Measurements from ENCODE around the gene ST6GALNAC3. TPM values are rescaled to one million over a fixed set of nuclear protein-coding genes. Genes with fewer than 3 reads are reported as not detected.

Gene ST6GALNAC3
- total RNA-seq, 1 donor from 2014 or later = 7.3 TPM

DNA sequence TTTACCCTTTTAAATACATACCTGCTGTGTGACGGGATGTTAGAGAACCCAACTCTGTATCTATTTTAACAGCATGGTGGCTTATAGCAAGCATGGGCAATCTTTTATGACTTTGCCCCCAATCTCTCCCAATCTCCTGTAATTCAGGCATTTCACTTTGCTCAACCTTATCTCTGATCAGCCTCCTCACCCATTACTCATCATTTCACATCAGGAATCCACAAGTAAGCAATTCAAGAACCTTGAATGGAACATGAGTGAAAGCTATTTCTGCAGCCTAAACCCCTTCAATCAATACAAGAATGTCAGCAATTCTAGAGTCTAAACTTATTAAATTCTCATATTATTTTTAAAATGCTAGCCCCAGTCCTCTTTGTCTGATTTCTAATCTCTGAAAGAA, 199.8 kb downstream of the ST6GALNAC3 start:
- Mint-ChIP-seq H3K36me3 (ENCODE audit: unreplicated experiment) (no peaks in the 10 kb centered on the region), H3K27me3 (ENCODE audit: unreplicated experiment) (no peaks in the 10 kb centered on the region), H3K4me3 (ENCODE audit: unreplicated experiment) (no peak overlapping the region), H3K9me3 (ENCODE audit: unreplicated experiment) (no peaks in the 10 kb centered on the region), H3K4me1 (ENCODE audit: unreplicated experiment) (peaks cover 3% of the 10 kb centered on the region), H3K27ac (ENCODE audit: unreplicated experiment) (no peak overlapping the region)
- no peak for DNase-seq (ENCODE audit: extremely low spot score, unreplicated experiment)
- TF ChIP-seq, protein P1, sequence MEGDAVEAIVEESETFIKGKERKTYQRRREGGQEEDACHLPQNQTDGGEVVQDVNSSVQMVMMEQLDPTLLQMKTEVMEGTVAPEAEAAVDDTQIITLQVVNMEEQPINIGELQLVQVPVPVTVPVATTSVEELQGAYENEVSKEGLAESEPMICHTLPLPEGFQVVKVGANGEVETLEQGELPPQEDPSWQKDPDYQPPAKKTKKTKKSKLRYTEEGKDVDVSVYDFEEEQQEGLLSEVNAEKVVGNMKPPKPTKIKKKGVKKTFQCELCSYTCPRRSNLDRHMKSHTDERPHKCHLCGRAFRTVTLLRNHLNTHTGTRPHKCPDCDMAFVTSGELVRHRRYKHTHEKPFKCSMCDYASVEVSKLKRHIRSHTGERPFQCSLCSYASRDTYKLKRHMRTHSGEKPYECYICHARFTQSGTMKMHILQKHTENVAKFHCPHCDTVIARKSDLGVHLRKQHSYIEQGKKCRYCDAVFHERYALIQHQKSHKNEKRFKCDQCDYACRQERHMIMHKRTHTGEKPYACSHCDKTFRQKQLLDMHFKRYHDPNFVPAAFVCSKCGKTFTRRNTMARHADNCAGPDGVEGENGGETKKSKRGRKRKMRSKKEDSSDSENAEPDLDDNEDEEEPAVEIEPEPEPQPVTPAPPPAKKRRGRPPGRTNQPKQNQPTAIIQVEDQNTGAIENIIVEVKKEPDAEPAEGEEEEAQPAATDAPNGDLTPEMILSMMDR (IDR thresholded peaks at IDR 0.05) = no peak

GRCh38 chr1:76274718-76275117, 200.2 kb downstream of the ST6GALNAC3 start:
- Mint-ChIP-seq H3K4me3 (ENCODE audit: unreplicated experiment) (no peak overlapping the region), H3K9me3 (ENCODE audit: unreplicated experiment) (no peaks in the 10 kb centered on the region), H3K27me3 (ENCODE audit: unreplicated experiment) (no peaks in the 10 kb centered on the region), H3K27ac (ENCODE audit: unreplicated experiment) (no peak overlapping the region), H3K4me1 (ENCODE audit: unreplicated experiment) (peaks cover 1% of the 10 kb centered on the region), H3K36me3 (ENCODE audit: unreplicated experiment) (no peaks in the 10 kb centered on the region)
- TF ChIP-seq, protein P1 (IDR thresholded peaks at IDR 0.05) = no peak
- no peak for DNase-seq (ENCODE audit: extremely low spot score, unreplicated experiment)

- Mint-ChIP-seq H3K4me1 (ENCODE audit: unreplicated experiment) (no peaks in the 10 kb centered on the region), H3K4me3 (ENCODE audit: unreplicated experiment) (no peak overlapping the region), H3K9me3 (ENCODE audit: unreplicated experiment) (no peaks in the 10 kb centered on the region), H3K27ac (ENCODE audit: unreplicated experiment) (no peak overlapping the region), H3K36me3 (ENCODE audit: unreplicated experiment) (no peaks in the 10 kb centered on the region), H3K27me3 (ENCODE audit: unreplicated experiment) (no peaks in the 10 kb centered on the region)
- TF ChIP-seq, protein P1 (IDR thresholded peaks at IDR 0.05) = no peak
- DNase-seq (ENCODE audit: extremely low spot score, unreplicated experiment) = no peak
Observed at GRCh38 chr1:76278711-76279100, 204.2 kb downstream of the ST6GALNAC3 start.

- Mint-ChIP-seq H3K27me3 (ENCODE audit: unreplicated experiment) (no peaks in the 10 kb centered on the region), H3K27ac (ENCODE audit: unreplicated experiment) (no peak overlapping the region), H3K36me3 (ENCODE audit: unreplicated experiment) (no peaks in the 10 kb centered on the region), H3K4me1 (ENCODE audit: unreplicated experiment) (no peaks in the 10 kb centered on the region), H3K9me3 (ENCODE audit: unreplicated experiment) (no peaks in the 10 kb centered on the region), H3K4me3 (ENCODE audit: unreplicated experiment) (no peak overlapping the region)
- DNase-seq (ENCODE audit: extremely low spot score, unreplicated experiment) = no peak
- TF ChIP-seq, protein P1 (IDR thresholded peaks at IDR 0.05) = no peak
Observed at GRCh38 chr1:76279101-76279748, 204.7 kb downstream of the ST6GALNAC3 start.

DNA sequence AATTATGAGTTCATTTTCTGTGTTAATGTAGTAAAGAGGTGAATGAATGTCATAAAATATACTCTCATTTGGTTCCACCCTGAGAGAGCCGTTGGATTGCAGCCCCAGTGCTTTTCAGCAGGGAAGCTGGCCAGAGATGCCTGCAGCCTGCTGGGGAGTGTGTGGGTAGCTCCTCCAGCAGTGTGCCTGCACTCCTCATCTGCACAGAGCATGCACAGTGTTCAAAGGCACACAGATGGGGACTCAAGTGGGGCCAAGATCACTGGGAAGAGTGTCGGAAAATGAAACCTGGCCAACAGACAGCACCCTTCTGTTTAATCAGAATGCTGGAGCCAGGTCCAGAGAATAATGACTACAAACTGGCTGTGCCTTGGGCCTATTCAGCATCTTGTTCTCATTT, 206.8 kb downstream of the ST6GALNAC3 start:
- no peak overlapping the region for H3K4me3 Mint-ChIP-seq (ENCODE audit: unreplicated experiment)
- no peaks in the 10 kb centered on the region for H3K27me3 Mint-ChIP-seq (ENCODE audit: unreplicated experiment)
- TF ChIP-seq, protein P1 (IDR thresholded peaks at IDR 0.05) = no peak
- no peaks in the 10 kb centered on the region for H3K36me3 Mint-ChIP-seq (ENCODE audit: unreplicated experiment)
- H3K4me1 Mint-ChIP-seq (ENCODE audit: unreplicated experiment) = no peaks in the 10 kb centered on the region
- no peak overlapping the region for H3K27ac Mint-ChIP-seq (ENCODE audit: unreplicated experiment)
- H3K9me3 Mint-ChIP-seq (ENCODE audit: unreplicated experiment) = no peaks in the 10 kb centered on the region
- no peak for DNase-seq (ENCODE audit: extremely low spot score, unreplicated experiment)
